GM18907 (cell line): ENCODE measurements around the gene LINGO4.

Source experiments
- ATAC-seq: cut with Tn5 transposase; IDR thresholded peaks from one replicate; pipeline ENCODE4 v1.9.1; 2021; ENCODE audit warnings: mild to moderate bottlenecking, moderate library complexity; ENCODE audit not compliant: unreplicated experiment

The LINGO4 gene

DNA sequence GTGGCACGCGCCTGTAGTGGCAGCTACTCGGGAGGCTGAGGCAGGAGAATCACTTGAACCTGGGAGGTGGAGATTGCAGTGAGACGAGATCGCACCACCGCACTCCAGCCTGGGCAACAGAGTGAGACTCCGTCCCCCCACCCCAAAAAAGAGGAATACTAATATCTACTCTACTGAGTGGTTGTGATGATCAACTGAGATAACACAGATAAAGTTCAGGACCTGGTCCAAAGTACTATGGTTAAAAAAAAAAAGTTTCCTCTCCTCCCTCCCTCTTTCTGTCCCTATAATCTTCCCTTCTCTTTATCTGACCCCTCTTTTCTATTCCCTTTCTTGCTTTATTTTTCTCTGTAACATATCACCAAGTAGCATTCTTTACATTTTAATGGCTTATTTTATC, 30.4 kb upstream of the LINGO4 start:
- ATAC-seq, result no peak

DNA sequence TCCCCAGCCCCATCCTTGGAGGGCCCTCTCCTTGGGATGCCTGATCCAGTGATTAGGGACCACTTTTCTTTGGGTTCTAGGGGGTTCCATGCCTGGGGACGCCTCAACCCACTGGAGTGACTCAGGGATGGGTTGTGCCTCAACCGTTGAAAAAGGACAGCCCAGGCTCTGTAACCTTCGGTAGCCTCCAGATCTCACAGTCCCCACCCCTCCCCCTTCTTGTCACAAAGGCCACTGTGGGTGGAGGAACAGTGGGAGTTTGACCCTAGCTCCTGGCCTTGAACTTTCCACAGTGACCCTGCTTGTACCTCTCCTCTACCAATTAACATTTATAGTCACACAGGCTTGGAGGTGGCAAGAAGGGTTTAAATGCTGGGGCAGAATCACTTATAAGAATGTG, 29.0 kb upstream of the LINGO4 start:
- no peak for ATAC-seq

DNA sequence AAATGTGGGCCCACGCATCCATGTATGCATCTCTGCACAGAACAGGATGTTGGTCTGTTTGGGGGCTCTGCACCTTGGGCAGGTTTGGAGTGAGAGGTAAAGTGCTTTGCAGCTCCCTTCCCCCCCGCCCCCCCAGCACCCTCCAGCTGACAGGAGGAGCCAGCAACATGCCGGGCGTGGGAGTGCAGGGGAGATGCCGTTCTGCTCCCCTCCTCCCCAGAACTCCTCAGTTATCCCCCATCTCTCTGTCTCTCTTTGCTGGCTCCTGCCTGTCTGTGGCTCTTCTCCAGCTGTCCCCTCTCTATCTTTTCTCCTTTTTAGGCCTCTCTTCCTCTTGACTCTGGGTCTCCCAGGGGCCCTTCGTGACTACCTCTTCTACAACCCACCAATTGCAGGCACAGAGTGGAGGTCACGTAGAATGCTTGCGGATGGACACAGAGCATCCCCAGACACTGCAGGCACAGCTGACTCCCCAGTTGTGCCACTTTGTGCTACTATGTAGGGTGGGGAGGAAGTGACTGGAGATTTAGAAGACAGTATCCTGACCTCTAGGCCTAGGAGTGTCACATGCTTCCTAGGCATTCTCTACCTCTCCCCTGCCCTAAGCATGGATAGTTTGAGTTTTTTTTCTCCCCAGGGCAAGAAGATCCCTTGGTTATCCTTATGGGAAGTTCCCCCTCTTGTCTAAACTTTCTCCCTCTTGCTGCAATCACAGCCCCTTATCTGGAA, 28.1 kb upstream of the LINGO4 start:
- ATAC-seq, result no peak

DNA sequence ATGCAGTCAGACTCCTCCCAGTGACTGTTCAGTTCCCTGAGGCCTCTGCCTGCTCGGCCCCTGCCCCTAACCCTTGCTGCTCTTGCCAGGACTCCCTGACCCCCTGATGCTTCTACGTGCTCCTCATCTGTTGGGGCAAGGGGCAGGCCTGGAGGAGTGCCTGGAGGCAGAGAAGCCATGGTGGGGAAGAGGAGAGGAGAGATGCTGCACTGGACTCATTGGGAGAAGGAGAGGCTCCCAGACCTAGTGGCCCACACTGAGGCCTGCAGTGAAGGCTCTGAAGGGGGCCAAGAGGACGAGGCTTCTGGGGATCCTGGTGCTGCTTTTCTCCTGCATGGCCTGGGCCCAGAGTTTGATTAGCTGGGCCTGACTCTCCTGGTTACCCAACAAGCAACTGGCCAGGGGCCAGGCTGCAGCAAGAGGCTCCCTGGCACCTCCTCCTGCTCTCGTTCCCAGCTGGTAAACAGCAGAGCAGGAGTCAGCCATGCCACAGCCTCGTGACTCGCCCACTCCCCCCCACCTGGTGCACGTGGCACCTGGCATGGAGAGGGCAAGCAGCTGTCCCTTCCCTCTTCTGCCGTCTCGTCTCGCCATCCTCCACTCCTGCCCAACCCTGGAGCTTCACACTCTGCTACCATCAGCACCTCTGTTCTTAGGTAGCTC, 27.2 kb upstream of the LINGO4 start:
- ATAC-seq, result no peak

DNA sequence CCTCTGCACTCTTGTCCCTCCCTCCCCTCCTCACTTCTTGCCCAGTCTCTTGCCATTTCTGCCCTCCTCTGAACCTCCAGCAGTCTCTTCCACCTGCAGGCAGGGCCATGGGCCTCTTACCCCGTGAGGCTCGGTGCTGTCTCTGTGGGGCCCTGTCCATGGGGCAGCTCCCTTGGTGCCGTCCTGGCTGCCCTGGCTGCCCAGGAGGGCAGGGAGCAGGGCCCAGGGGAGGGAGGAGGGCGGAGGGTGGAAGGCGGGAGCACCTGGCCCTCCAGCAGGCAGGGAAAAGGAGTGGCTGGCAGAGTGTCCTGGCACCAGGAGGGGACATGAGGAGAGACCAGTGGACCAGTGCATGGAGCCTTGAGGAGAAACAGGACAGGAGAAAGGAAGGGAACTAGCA, 26.4 kb upstream of the LINGO4 start, which contains the start of gene RORC:
Gene RORC (minus strand): TSS at position 198 of the 400 bp plus-strand sequence. CDS start 38 bp downstream, at position 160.
- ATAC-seq, result no peak

DNA sequence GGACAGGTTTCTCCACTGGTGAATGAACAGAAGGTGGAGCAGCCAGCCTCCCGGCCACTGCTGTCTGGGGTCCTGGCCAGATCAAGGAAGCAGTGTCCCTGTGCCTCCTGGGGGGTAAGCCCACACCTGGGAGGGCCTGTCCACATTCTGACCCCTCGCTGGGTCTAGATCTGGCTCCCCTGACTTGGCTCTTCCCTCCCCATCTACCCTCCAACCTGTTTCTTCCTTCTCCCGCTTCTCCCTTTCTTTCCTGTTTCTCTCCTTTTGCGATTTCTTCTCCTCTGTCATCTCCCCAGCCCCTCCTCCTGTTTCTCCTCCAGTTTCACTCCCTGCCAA, 26.0 kb upstream of the LINGO4 start:
- ATAC-seq, result no peak

DNA sequence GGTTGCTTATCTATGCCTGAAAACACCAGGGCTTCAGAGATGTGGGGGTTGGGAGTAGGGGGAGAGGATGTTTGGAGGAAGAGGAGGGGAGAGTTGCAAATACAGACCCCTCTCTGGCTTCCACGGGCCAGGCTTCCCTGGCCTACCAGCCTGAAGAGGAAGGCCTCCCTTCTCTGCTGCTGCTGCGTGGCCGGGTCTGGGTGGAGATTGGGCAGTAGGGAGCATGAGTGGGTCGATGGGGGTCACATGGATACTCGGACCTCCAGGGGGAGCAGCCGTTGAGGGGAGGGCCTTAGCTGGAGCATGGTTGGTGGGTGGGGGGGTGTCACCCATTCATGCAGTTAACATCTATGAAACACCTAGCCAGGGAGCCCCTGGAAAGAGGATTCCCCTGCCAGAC, 24.8 kb upstream of the LINGO4 start:
- ATAC-seq, result no peak

DNA sequence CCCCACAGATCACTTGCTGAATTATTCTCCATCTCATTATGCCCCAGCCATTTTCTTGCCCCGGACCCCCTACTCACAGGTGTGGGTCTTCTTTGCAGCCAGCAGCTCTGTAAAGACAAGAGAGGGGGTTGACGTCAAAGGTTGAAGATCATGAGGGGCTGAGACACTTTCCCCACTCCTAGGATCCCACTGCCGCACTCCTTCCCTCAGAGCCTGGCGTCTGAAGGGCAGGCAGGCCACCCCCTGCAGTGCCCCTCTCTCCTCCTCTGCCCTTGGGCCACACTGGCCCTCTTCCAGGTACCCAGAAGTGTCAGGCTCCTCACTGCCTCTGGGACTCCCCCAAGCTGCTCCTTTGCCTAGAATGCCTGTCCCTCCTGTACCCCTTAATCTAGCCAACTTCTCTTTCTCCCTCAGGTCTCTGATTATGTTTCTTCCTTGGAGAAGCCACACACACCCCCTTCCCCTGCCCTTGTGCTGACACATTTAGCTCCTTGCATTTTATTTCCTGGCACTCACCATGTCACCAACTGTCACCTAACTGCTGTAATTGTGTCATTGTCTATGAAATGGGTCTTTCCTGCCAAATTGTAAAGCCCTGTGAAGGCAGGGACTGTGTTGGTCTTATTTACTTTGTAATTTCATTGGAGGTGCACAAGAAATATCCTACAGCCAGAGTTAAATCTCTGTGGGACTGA, 24.3 kb upstream of the LINGO4 start:
- no peak for ATAC-seq

DNA sequence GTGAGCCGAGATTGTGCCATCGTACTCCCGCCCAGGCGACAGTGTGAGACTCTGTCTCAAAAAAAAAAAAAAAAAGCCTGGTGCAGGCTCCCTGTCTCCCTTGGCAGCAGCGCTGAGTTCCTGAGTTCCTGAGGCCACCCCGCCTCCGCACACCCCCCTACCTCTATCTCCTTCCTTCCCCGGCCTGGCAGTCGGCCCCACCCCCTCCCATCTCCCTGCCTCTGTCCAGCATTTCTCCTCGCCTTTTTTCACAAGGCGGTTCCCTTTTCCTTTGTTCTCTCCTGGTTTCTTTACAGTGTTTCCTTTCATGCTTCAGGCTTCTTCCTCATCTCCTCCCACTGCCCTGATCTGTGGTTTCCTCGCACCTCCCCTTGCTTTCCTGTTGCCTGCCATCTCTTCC, 23.7 kb upstream of the LINGO4 start:
- ATAC-seq, result no peak

DNA sequence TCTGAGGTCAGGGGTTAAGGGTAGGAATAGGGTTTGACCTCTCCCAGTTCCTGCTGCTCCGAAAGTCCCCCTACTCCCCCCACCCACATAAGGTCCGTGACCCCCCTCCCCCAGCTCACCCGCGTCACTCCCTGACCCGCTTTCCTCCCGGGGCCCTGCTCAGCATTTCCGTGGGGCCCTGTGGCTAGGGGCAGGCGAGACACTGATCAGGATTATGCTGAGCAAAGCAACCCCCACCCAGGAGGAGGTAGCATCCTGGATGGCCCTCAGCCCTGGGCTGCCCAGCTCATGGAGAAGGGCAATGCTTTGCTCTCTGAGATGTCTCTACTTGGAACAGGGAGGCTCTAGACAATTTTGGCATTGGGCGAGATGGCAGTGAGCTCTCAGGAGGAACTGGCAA, 22.6 kb upstream of the LINGO4 start:
- no peak for ATAC-seq

DNA sequence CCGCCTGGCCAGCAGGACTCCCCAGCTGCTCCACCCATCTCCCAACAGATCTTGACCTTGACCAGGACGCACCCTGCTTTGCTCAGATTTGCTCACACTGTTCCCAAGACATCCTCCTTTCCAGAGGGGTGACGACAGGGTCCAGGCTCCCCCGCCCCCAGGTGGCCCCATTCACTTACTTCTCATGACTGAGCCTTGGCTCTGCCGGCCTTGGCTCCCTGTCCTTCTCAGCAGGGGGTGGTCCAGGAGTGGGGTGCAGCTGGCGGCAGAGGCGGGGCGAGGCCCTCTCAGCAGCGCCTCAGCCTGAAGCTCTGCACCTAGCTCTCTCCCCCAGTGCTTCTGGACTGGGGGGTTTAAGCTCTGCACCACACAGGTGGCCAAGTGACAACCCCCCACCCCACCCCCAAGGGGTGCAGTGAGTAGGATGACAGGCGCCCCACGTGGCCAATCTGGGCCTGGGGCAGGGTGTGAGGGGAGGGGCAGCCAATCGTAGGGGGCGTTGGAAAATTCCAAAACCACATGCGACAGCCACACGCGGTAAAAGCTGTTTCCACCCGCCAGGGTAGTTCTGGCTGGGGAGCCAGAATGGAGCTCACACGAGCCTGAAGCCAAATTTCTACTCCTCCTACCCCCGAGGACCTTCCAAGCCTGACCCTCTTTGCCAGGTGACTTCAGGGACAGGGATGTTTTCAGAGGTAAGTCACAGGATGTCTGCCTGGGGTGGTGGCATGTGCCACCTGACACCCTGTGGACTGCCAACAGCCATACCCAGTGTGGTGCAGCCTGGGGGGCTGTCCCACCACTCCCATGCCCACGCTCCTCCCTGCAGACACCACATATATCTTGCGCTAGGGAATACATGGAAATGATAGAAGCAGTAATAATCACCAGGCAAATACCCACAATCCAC, 20.8 kb upstream of the LINGO4 start:
- ATAC-seq, result no peak

DNA sequence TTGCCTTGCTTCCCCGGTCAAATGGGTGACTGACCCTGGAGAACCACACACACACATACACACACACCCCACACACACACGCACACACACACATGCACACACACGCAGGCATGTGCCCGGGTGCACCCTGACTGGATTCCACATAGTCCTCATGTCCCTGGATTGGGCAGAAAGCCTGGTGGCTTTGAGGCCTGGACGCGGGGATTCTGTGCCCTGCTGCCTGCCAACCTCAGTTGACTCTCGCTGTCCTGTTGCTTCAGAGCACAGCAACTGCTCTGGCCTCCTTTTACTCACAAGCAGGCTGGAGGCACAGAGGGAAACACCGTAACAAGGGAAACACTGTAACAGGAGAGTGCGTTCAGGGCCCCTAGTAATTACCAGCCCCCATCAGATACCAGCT, 20.0 kb upstream of the LINGO4 start:
- no peak for ATAC-seq

DNA sequence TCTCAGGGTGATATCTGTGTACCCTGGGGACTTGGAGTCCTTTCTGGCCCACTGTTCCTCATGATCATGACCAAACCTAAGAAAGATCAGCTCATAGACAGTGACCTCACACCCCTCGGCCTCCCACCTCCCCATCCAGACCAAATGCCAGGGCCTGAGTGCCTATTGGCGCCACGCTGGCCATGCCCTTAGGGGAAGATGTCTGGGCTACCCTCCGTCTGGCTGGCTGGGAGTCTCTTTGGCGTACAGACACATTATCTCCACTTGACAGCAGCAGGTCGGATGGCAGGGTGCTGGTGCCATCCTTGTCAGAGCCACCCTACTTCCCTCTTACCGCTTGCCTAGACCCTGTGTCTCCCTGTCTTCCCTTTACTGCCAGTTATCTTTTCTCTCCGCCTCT, 18.0 kb upstream of the LINGO4 start:
- no peak for ATAC-seq

DNA sequence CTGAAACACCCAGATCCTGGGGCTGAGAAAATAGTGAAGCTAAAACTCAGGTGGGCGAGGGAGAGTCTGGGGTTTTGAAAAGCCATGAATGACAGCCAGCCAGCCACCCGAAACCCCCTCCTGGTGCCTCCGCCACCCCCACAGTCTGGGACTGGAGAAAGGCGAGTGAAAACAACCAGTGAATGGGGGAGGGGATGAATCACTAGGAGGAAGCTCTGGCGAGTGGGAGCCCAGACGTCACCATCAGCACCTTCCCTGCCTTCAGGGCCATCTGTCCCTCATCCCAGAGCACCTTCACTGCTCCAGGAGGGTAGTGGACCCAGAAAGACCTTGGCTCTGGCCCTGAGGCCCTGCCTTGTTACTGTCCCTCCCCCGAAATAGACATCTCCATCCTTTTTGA, 17.2 kb upstream of the LINGO4 start:
- no peak for ATAC-seq

DNA sequence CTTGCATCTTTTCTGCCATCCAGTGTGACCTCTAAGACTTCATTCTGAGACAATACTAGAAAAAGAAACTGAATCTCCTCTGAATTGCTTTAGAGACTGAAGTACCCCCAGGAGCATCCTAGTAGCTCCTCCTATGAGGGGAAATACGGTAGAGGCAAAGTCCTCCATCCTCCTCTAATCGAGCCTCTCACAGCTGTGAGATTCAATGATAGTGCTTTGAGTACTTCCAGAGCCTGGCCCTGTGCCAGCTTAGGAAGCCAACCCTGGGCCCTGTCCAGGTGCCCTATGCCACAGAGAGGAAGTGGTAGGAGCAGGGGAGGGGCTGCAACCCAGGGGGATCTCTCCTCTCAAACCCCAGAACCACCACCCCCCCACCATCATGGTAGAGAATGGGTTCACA, 15.7 kb upstream of the LINGO4 start:
- no peak for ATAC-seq

DNA sequence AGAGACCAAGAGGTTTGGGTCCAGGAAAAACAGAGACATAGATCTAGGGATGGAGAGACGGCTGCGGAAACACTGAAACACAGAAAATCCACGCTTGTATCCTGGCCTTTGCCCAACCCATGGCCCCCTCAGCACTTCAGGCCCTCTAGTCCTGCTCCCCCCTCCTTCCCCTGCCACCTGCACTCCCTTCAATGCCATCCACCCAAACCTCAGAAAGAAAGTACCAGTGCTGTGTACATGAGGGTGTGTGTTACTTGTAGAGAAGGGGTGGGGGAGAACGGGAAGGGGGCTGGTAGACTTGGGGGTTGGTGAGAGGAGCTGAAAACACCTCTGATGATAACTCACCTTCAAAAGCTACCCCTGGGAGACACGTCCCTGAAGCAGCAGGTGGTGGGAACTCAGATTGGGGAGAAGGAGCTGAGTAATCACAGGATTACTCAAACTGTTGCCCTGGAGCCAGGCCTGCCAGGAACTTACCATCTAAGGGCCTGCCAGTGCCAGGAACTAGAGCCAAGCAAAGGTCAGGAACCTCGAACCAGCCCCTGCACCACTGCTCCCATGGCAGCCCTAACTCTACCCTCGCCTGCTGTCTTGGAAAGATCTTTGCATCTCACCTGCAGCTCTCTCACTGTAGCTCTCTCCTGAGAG, 14.9 kb upstream of the LINGO4 start:
- no peak for ATAC-seq

DNA sequence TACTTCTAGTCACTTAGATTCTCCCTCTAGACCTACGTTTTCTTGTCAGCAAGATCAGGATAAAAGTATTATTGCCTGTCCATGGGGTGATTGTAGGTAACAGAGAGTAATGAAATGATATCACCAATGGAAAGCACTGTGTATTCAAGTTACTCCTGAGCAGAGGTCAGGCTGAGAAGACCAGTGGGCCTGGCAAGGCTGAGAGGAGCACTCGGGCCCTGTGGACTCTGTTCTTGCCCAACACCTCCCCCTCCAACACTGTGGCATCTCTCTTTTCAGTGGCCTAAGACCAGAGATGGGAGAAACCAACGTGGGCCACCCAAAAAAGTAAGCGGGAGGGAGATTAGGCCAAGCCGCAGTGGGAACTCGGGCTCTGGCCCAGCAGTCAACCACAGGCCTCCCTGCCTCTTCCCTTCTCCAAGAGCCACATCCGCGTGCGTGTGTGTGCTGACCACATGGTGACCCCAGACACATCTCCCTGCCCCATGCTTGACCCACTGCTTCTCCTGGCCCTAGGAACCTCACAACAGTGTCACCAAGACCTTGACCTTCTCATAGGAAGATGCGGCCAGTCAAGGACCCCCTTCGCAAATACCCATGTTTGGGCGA, 14.1 kb upstream of the LINGO4 start:
- ATAC-seq, result no peak

DNA sequence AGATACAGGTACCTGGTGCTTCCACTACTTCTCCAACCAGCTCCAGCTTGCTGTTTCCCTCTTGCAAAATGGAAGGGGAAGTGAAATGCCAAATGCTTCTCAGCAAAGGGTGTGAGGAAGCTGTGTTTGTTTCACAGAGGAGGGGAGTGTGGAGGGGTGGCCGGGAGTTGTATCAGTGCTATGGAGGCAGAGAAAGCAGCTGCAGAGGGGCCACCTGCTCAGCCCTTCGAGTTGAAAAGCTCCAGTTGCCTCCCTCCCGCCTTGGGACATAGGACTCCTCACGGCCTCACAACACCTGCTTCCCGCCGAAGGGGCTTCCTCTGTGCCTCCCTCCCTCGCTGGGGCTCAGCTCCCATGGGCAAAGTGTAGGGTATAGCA, 12.1 kb upstream of the LINGO4 start:
- ATAC-seq, result no peak

DNA sequence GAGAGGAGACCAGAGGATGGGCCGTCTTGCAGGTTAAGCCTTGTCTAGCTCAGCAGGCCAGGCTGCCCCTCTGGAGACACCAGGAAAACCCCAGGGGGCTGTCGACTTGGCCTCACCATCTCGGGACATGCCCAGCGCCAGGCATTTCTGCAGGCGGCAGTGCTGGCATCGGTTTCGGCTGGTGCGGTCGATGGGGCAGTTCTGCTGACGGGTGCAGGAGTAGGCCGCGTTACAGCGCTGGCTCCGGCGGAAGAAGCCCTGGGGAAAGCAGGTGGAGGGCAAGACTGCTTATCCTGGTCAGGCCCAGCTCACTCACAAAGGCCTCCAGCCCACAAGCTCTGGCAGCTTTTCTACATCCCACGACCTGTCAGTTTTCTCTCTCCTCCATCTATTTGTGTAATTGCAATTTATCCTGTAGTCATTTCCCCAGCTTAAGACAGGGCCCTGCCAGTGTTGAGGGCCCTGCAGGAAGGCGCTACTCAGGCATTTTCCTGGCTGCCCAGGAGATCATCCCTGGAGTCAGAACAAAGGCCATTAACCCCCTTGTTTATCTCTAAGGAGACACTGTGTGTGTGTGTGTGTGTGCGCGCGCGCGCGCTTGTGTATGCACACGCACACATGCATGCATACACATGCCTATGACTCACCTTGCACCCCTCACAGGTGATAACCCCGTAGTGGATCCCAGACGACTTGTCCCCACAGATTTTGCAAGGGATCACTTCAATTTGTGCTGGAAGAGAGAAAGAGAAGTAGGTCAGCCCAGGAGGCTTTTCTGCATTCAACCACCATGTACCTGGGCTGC, 11.5 kb upstream of the LINGO4 start:
- ATAC-seq, result no peak
